Lung (tissue), 12 donors: Measurements from ENCODE around the gene PALLD. TPM values are rescaled to one million over a fixed set of nuclear protein-coding genes. Genes with fewer than 3 reads are reported as not detected.

Source experiments
- ATAC-seq: fragments of 200-7000 bp; cut with Tn5 transposase; one replicate; pipeline ENCODE4 v1.9.1; 2020; ENCODE audit warnings: moderate number of reproducible peaks; ENCODE audit not compliant: insufficient read depth, low FRiP score
- DNase-seq, 3 donors: peaks; one replicate each; pipeline ENCODE4 v3.0.0-alpha.2; 2013 to 2017
- H3K27ac ChIP-seq, 2 donors: one replicate each; pipeline ENCODE4 v1.5.1; 2013; ENCODE audit warnings: mild to moderate bottlenecking in 2 of 2, moderate library complexity in 2 of 2, control low read depth in 1 of 2, inconsistent platforms in 1 of 2, low read depth in 1 of 2, low read length in 1 of 2
- H3K27me3 ChIP-seq, 3 donors: one replicate each; pipeline ENCODE4 v1.5.1; 2013; ENCODE audit warnings: low read length in 2 of 3; ENCODE audit not compliant: control insufficient read depth in 3 of 3, insufficient read depth in 3 of 3
- H3K36me3 ChIP-seq, 4 donors: one replicate each; pipeline ENCODE4 v1.5.1; 2013; ENCODE audit warnings: low read length in 4 of 4, mild to moderate bottlenecking in 1 of 4, moderate library complexity in 1 of 4; ENCODE audit not compliant: control insufficient read depth in 4 of 4, insufficient read depth in 4 of 4
- H3K4me1 ChIP-seq, 5 donors: one replicate each; pipeline ENCODE4 v1.5.1; 2013; ENCODE audit warnings: low read length in 5 of 5, mild to moderate bottlenecking in 2 of 5, moderate library complexity in 1 of 5; ENCODE audit not compliant: control insufficient read depth in 5 of 5, insufficient read depth in 5 of 5
- H3K4me3 ChIP-seq: one replicate; pipeline ENCODE4 v1.5.1; 2013; ENCODE audit warnings: mild to moderate bottlenecking, control low read depth, moderate library complexity
- H3K9ac ChIP-seq, 2 donors: one replicate each; pipeline ENCODE4 v1.5.1; 2013; ENCODE audit warnings: low read length in 2 of 2, control low read depth in 1 of 2; ENCODE audit not compliant: insufficient read depth in 1 of 2
- H3K9me3 ChIP-seq, 4 donors: one replicate each; pipeline ENCODE4 v1.5.1; 2013; ENCODE audit warnings: low read length in 3 of 4, mild to moderate bottlenecking in 1 of 4, moderate library complexity in 1 of 4; ENCODE audit not compliant: control insufficient read depth in 4 of 4, insufficient read depth in 3 of 4
- CTCF ChIP-seq: IDR thresholded peaks from 2 replicates; pipeline ENCODE4 v1.5.1; 2012; ENCODE audit warnings: mild to moderate bottlenecking; ENCODE audit errors: control extremely low read depth, extremely low read depth
- WGBS, 2 donors: extraction: QIAGEN DNeasy Blood & Tissue Kit; methylation state at CpG; one replicate each; pipeline ENCODE4 v1.1.7; 2013; 5-methylcytosine and 5-hydroxymethylcytosine counted together
- polyA plus RNA-seq, 2 donors: library from polyadenylated mRNA; stranded (reverse); fragments of 200-250 nt; gene quantifications; one replicate each; pipeline ENCODE4 v1.2.1, GENCODE V29; 2013
- total RNA-seq, 2 donors: library from RNA; depleted of rRNA in 1 of 2; stranded (reverse); fragments of >200 nt in 1 of 2; gene quantifications; one replicate each; pipeline ENCODE4 v1.2.1, GENCODE V29; 2014 to 2021
- donor health status: control.
- donor health status: control.
- donor health status: Bipolar disorder and iron deficiency.
- donor health status: healthy.
- donor health status: DM: yes; HTN: yes; CAD: no.

Gene PALLD
- total and polyA plus RNA-seq, 4 donors = 20.7 to 139 (median 63.0) TPM

- Histone ChIP-seq H3K27me3 (no peaks in the 10 kb centered on the region), H3K36me3 (no peaks in the 10 kb centered on the region), H3K4me3 (no peak overlapping the region), H3K27ac (no peak overlapping the region), H3K4me1 (peaks cover 0 to 9% (median 0%) of the 10 kb centered on the region in 5 donors), H3K9me3 (no peaks in the 10 kb centered on the region), H3K9ac (no peak overlapping the region)
- 94 to 97% methylated on average over 2 of the region's 2 CpGs for WGBS, 2 donors
- no peak for TF ChIP-seq CTCF
- ATAC-seq = no peak
- no peak for DNase-seq
Observed at GRCh38 chr4:168490711-168491110, 6.1 kb upstream of the PALLD start.

- DNase-seq (no peak), ATAC-seq (no peak)
- Histone ChIP-seq H3K9me3 (no peaks in the 10 kb centered on the region), H3K9ac (no peak overlapping the region), H3K4me3 (no peak overlapping the region), H3K36me3 (no peaks in the 10 kb centered on the region), H3K4me1 (peaks cover 0 to 9% (median 0%) of the 10 kb centered on the region in 5 donors), H3K27ac (no peak overlapping the region), H3K27me3 (no peaks in the 10 kb centered on the region)
- WGBS, 2 donors = 96% methylated on average over 2 of the region's 2 CpGs
- TF ChIP-seq CTCF = no peak
Observed at GRCh38 chr4:168491563-168491962, 5.3 kb upstream of the PALLD start.

GRCh38 chr4:168498251-168498650 lies 1.4 kb downstream of the PALLD start:
- TF ChIP-seq CTCF = no peak
- H3K27ac ChIP-seq = peak overlapping the region in 1 of 2 donors; percentile 89
- peaks cover 0 to 2% (median 0%) of the 10 kb centered on the region in 5 donors for H3K4me1 ChIP-seq
- no peaks in the 10 kb centered on the region for H3K9me3 ChIP-seq
- H3K36me3 ChIP-seq = no peaks in the 10 kb centered on the region
- no peak for DNase-seq
- ATAC-seq = no peak
- H3K9ac ChIP-seq = no peak overlapping the region
- no peaks in the 10 kb centered on the region for H3K27me3 ChIP-seq
- H3K4me3 ChIP-seq = no peak overlapping the region

GRCh38 chr4:168499241-168499640 lies 2.4 kb downstream of the PALLD start:
- ATAC-seq (no peak), DNase-seq (no peak)
- no peak for TF ChIP-seq CTCF
- H3K4me3 ChIP-seq = no peak overlapping the region
- H3K9me3 ChIP-seq = no peaks in the 10 kb centered on the region
- no peaks in the 10 kb centered on the region for H3K27me3 ChIP-seq
- no peak overlapping the region for H3K27ac ChIP-seq
- H3K36me3 ChIP-seq = no peaks in the 10 kb centered on the region
- peaks cover 0 to 2% (median 0%) of the 10 kb centered on the region in 5 donors for H3K4me1 ChIP-seq
- H3K9ac ChIP-seq = no peak overlapping the region
